H1 (cell line): ENCODE measurements around the gene SPRED1. TPM values are rescaled to one million over a fixed set of nuclear protein-coding genes. Genes with fewer than 3 reads are reported as not detected.

Experiments
- CTCF ChIA-PET: fragments of 300-600 bp; sonication (Branson Sonifier 250); formaldehyde crosslinking; loops from one replicate; lab custom pipeline; 2021; ENCODE audit not compliant: partially characterized antibody; lab: Charles Lee
- POLR2A ChIA-PET: fragments of 300-600 bp; sonication (Branson Sonifier 250); formaldehyde crosslinking; loops from one replicate; lab custom pipeline; 2021; ENCODE audit warnings: inconsistent platforms; ENCODE audit not compliant: partially characterized antibody; lab: Charles Lee
- DNase-seq, 2 experiments: peaks; one replicate each; pipeline versions ENCODE4 v3.0.0 to v3.0.0-alpha.2; 2010 to 2022; ENCODE audit warnings: low spot score in 2 of 2, low read depth in 1 of 2, mixed read lengths in 1 of 2
- FAIRE-seq: peaks from 2 replicates; lab custom pipeline; 2011; peaks lifted over from hg19 to GRCh38; lab: Jason Lieb, UNC
- H2AFZ ChIP-seq: 2 replicates; pipeline ENCODE4 v1.8.1; 2012; ENCODE audit warnings: low read length, inconsistent platforms
- H2AK5ac ChIP-seq: 2 replicates; pipeline ENCODE4 v1.6.1; 2013; ENCODE audit warnings: low read depth, low read length
- H2BK120ac ChIP-seq: replicated peaks from 2 replicates; pipeline ENCODE3; 2013; ENCODE audit warnings: low read depth, low read length, inconsistent platforms
- H2BK12ac ChIP-seq: 2 replicates; pipeline ENCODE4 v1.6.1; 2013; ENCODE audit warnings: low read depth, low read length
- H2BK15ac ChIP-seq: 2 replicates; pipeline ENCODE4 v1.6.1; 2013; ENCODE audit warnings: low read length
- H2BK20ac ChIP-seq: 2 replicates; pipeline ENCODE4 v1.6.1; 2013; ENCODE audit warnings: low read length
- H2BK5ac ChIP-seq: 2 replicates; pipeline ENCODE4 v1.6.1; 2013; ENCODE audit warnings: low read depth, low read length
- H3K14ac ChIP-seq: 2 replicates; pipeline ENCODE4 v1.6.1; 2013; ENCODE audit warnings: inconsistent platforms; ENCODE audit not compliant: insufficient read length
- H3K18ac ChIP-seq: 2 replicates; pipeline ENCODE4 v1.6.1; 2013; ENCODE audit warnings: low read length; ENCODE audit errors: extremely low read depth
- H3K23ac ChIP-seq: 2 replicates; pipeline ENCODE4 v1.6.1; 2013; ENCODE audit warnings: inconsistent platforms; ENCODE audit not compliant: insufficient read length
- H3K23me2 ChIP-seq: 2 replicates; pipeline ENCODE4 v1.6.1; 2013; ENCODE audit warnings: low read depth, low read length
- H3K27ac ChIP-seq: 2 replicates; pipeline ENCODE4 v1.6.1; 2011; ENCODE audit warnings: low read depth, low read length, inconsistent platforms
- H3K27me3 ChIP-seq, 4 experiments: replicated peaks in 1 of 4; 1 replicate in 1 of 4; 2 replicates in 3 of 4; pipeline versions ENCODE4 v1.6.1 to v1.8.1; 2011 to 2013; ENCODE audit warnings: low read length in 3 of 4, mild to moderate bottlenecking in 3 of 4, inconsistent platforms in 2 of 4, mixed read lengths in 2 of 4, moderate library complexity in 1 of 4; ENCODE audit not compliant: control insufficient read depth in 3 of 4, insufficient read depth in 3 of 4; ENCODE audit errors: extremely low read depth in 1 of 4
- H3K36me3 ChIP-seq, 4 experiments: 2 replicates each; pipeline versions ENCODE4 v1.6.1 to v1.8.1; 2011 to 2013; ENCODE audit warnings: mild to moderate bottlenecking in 4 of 4, low read length in 3 of 4, moderate library complexity in 2 of 4, control low read depth in 1 of 4, inconsistent platforms in 1 of 4; ENCODE audit not compliant: insufficient read depth in 4 of 4, control insufficient read depth in 2 of 4
- H3K4ac ChIP-seq: replicated peaks from 2 replicates; pipeline ENCODE3; 2013; ENCODE audit warnings: low read length, low read depth, mixed read lengths, inconsistent platforms; ENCODE audit not compliant: insufficient read length
- H3K4me1 ChIP-seq, 4 experiments: replicated peaks in 1 of 4; 1 replicate in 1 of 4; 2 replicates in 3 of 4; pipeline versions ENCODE4 v1.6.1 to v1.8.1; 2011 to 2013; ENCODE audit warnings: low read length in 3 of 4, inconsistent platforms in 2 of 4, mixed read lengths in 1 of 4; ENCODE audit not compliant: insufficient read depth in 4 of 4, control insufficient read depth in 3 of 4
- H3K4me2 ChIP-seq, 2 experiments: 2 replicates each; pipeline versions ENCODE4 v1.6.1 to v1.8.1; 2011 to 2013; ENCODE audit warnings: low read depth in 2 of 2, low read length in 2 of 2, control low read depth in 1 of 2, inconsistent platforms in 1 of 2, mild to moderate bottlenecking in 1 of 2; ENCODE audit not compliant: insufficient read depth in 1 of 2
- H3K4me3 ChIP-seq, 4 experiments: fragments of 200-600, 300-600 bp in 1 of 4; sonication (generic), shearing (Covaris generic), sonication (Bioruptor Twin) in 1 of 4; 2 replicates each; pipeline versions ENCODE4 v1.5.1 to v1.8.1; 2011 to 2016; ENCODE audit warnings: low read length in 4 of 4, low read depth in 3 of 4, control low read depth in 2 of 4, inconsistent platforms in 2 of 4, mild to moderate bottlenecking in 2 of 4, mixed read lengths in 1 of 4, moderate library complexity in 1 of 4; ENCODE audit not compliant: insufficient read depth in 2 of 4; ENCODE audit errors: extremely low read depth in 1 of 4
- H3K56ac ChIP-seq: replicated peaks from 2 replicates; pipeline ENCODE3; 2013; ENCODE audit warnings: low read depth, mild to moderate bottlenecking, mixed read lengths, low read length, inconsistent platforms; ENCODE audit not compliant: insufficient read length
- H3K79me1 ChIP-seq: 2 replicates; pipeline ENCODE4 v1.6.1; 2013; ENCODE audit warnings: low read depth, low read length, control low read depth
- H3K79me2 ChIP-seq, 2 experiments: 2 replicates each; pipeline versions ENCODE4 v1.6.1 to v1.8.1; 2012 to 2013; ENCODE audit warnings: low read length in 2 of 2, mild to moderate bottlenecking in 2 of 2, inconsistent platforms in 1 of 2; ENCODE audit not compliant: insufficient read depth in 2 of 2, control insufficient read depth in 1 of 2
- H3K9ac ChIP-seq, 4 experiments: replicated peaks in 1 of 4; 1 replicate in 1 of 4; 2 replicates in 3 of 4; pipeline versions ENCODE4 v1.6.1 to v1.8.1; 2011 to 2013; ENCODE audit warnings: low read depth in 3 of 4, low read length in 3 of 4, control low read depth in 2 of 4, mild to moderate bottlenecking in 2 of 4, moderate library complexity in 2 of 4, inconsistent platforms in 1 of 4; ENCODE audit errors: extremely low read depth in 1 of 4
- H3K9me3 ChIP-seq, 2 experiments: 2 replicates each; pipeline versions ENCODE4 v1.6.1 to v1.8.1; 2012 to 2013; ENCODE audit warnings: mild to moderate bottlenecking in 2 of 2, moderate library complexity in 2 of 2, control low read depth in 1 of 2, inconsistent platforms in 1 of 2, low read depth in 1 of 2, low read length in 1 of 2, mixed read lengths in 1 of 2; ENCODE audit not compliant: insufficient read depth in 2 of 2
- H4K20me1 ChIP-seq, 2 experiments: replicated peaks in 1 of 2; 2 replicates each; pipeline versions ENCODE3 to v1.8.1; 2011 to 2013; ENCODE audit warnings: inconsistent platforms in 2 of 2, low read length in 2 of 2, mild to moderate bottlenecking in 1 of 2; ENCODE audit not compliant: insufficient read depth in 2 of 2, control insufficient read depth in 1 of 2
- H4K5ac ChIP-seq: 2 replicates; pipeline ENCODE4 v1.6.1; 2013; ENCODE audit warnings: low read length, low read depth, mixed read lengths, inconsistent platforms; ENCODE audit not compliant: insufficient read length
- H4K8ac ChIP-seq: 2 replicates; pipeline ENCODE4 v1.8.0; 2013; ENCODE audit warnings: mild to moderate bottlenecking, moderate library complexity, low read length, inconsistent platforms; ENCODE audit not compliant: insufficient read depth; ENCODE audit errors: extremely low read depth
- H4K91ac ChIP-seq: replicated peaks from 2 replicates; pipeline ENCODE3; 2013; ENCODE audit warnings: low read length, mixed read lengths, inconsistent platforms; ENCODE audit not compliant: insufficient read length
- BCL11A ChIP-seq, 2 experiments: IDR thresholded peaks; one replicate each; pipeline ENCODE4 v1.6.1; 2011; ENCODE audit warnings: low read depth in 2 of 2, low read length in 2 of 2, mild to moderate bottlenecking in 2 of 2
- BRCA1 ChIP-seq: IDR thresholded peaks from 2 replicates; pipeline ENCODE4 v1.6.1; 2012; ENCODE audit warnings: low read depth, low read length, improper control_type of control experiment
- CBX5 ChIP-seq: fragments of 300-800, 300-1000 bp; sonication (generic); IDR thresholded peaks from 2 replicates; pipeline ENCODE4 v1.7.1; 2016; ENCODE audit warnings: antibody characterized with exemption, low read length, low read depth
- CBX8 ChIP-seq: fragments of 300-800, 300-1000 bp; sonication (generic); IDR thresholded peaks from 2 replicates; pipeline ENCODE4 v1.7.1; 2016; ENCODE audit warnings: low read depth, low read length, borderline replicate concordance
- CREB1 ChIP-seq: IDR thresholded peaks from 2 replicates; pipeline ENCODE4 v1.6.1; 2012; ENCODE audit warnings: inconsistent platforms
- EP300 ChIP-seq, 2 experiments: IDR thresholded peaks; 1 replicate in 1 of 2; 2 replicates in 1 of 2; pipeline ENCODE4 v1.6.1; 2011 to 2012; ENCODE audit warnings: low read depth in 2 of 2, low read length in 2 of 2, mild to moderate bottlenecking in 2 of 2, borderline replicate concordance in 1 of 2, inconsistent platforms in 1 of 2, moderate library complexity in 1 of 2
- GTF2F1 ChIP-seq: IDR thresholded peaks from 2 replicates; pipeline ENCODE4 v1.6.1; 2012; ENCODE audit warnings: low read depth, low read length, improper control_type of control experiment, borderline replicate concordance
- JUN ChIP-seq: IDR thresholded peaks from 2 replicates; pipeline ENCODE4 v1.6.1; 2011; ENCODE audit warnings: low read depth, mild to moderate bottlenecking, improper control_type of control experiment, low read length
- JUND ChIP-seq: IDR thresholded peaks from 2 replicates; pipeline ENCODE4 v1.6.1; 2011; ENCODE audit warnings: mild to moderate bottlenecking, improper control_type of control experiment, low read length
- KDM5A ChIP-seq: fragments of 200-600 bp; IDR thresholded peaks from 2 replicates; pipeline ENCODE4 v1.7.1; 2012; ENCODE audit warnings: mild to moderate bottlenecking, low read length, inconsistent platforms, mixed read lengths
- NANOG ChIP-seq: IDR thresholded peaks from 2 replicates; pipeline ENCODE4 v1.6.1; 2011; ENCODE audit warnings: low read length, low read depth, mild to moderate bottlenecking, inconsistent platforms; ENCODE audit not compliant: insufficient read depth, poor library complexity, severe bottlenecking
- POLR2AphosphoS5 ChIP-seq: IDR thresholded peaks from 2 replicates; pipeline ENCODE4 v1.6.1; 2011; ENCODE audit warnings: low read depth, low read length
- SIRT6 ChIP-seq: IDR thresholded peaks from one replicate; pipeline ENCODE4 v1.7.1; 2012; ENCODE audit warnings: low read length, inconsistent platforms
- SP1 ChIP-seq: IDR thresholded peaks from 2 replicates; pipeline ENCODE4 v1.6.1; 2011; ENCODE audit warnings: low read depth, low read length
- SP4 ChIP-seq: IDR thresholded peaks from 2 replicates; pipeline ENCODE4 v1.6.1; 2012; ENCODE audit warnings: low read length, inconsistent platforms
- WGBS, 2 experiments: shearing (Covaris generic) in 1 of 2; methylation state at CpG; one replicate each; pipeline versions ENCODE4 v1.1.6 to v1.1.7; 2013 to 2015; ENCODE audit warnings: low lambda C conversion rate in 2 of 2, mixed read lengths in 2 of 2, inconsistent platforms in 1 of 2, low coverage in 1 of 2, missing lambda C conversion rate in 1 of 2; ENCODE audit not compliant: insufficient replicate concordance in 2 of 2, insufficient coverage in 1 of 2, insufficient read length in 1 of 2; ENCODE audit errors: extremely low coverage in 1 of 2, missing lambda C conversion rate in 1 of 2; 5-methylcytosine and 5-hydroxymethylcytosine counted together
- polyA plus RNA-seq, 7 experiments: library from polyadenylated mRNA; depleted of rRNA in 3 of 7; stranded (reverse) in 5 of 7; unstranded in 2 of 7; fragments of >200 nt in 5 of 7; fragments of 200-250 nt in 2 of 7; gene quantifications; 1 replicate in 5 of 7; 2 replicates in 1 of 7; 4 replicates in 1 of 7; pipeline versions ENCODE4 v1.2.1 to v1.2.3, GENCODE V29; 2011 to 2013; ENCODE audit warnings: missing spikeins in 2 of 7, mixed read lengths in 2 of 7
- total RNA-seq: library from RNA; stranded (reverse); fragmentation: NEBNext Ultra II Directional; extraction: Animal tissue kit (Norgen Biotek cat#: 25700); gene quantifications from 2 replicates; pipeline ENCODE4 v1.2.1, GENCODE V29; 2021
- TF ChIP-seq, protein P1 (sequence below): IDR thresholded peaks from 2 replicates; pipeline ENCODE4 v1.6.1; 2012; ENCODE audit warnings: inconsistent platforms

The SPRED1 gene
- total and polyA plus RNA-seq, 2 of the 8 experiments (the other 6 are each of a cell fraction or from before 2014, with no cell fraction given), result 5.5 to 30.3 TPM

GRCh38 chr15:38281031-38281430 lies 28.4 kb downstream of the SPRED1 start:
- H3K79me2 ChIP-seq, result peaks cover 9 to 100% of the 10 kb centered on the region in 2 experiments
- H3K14ac ChIP-seq, result no peak overlapping the region
- H2BK5ac ChIP-seq, result no peak overlapping the region
- no peak overlapping the region for H3K56ac ChIP-seq
- H2BK120ac ChIP-seq, result no peak overlapping the region
- no peak overlapping the region for H2AK5ac ChIP-seq
- H3K4ac ChIP-seq, result no peak overlapping the region
- H3K79me1 ChIP-seq, result peaks cover 4% of the 10 kb centered on the region; the same call in 1 of the 2 replicates
- H3K27me3 ChIP-seq, result no peaks in the 10 kb centered on the region
- no peak overlapping the region for H2BK20ac ChIP-seq
- H2BK15ac ChIP-seq, result no peak overlapping the region
- POLR2A ChIA-PET, result interaction anchor here (1.7 kb wide), 1 partner anchor 29 kb away, joined by 9 read pairs; the partner anchor contains the start of gene SPRED1
- no peak overlapping the region for H3K9ac ChIP-seq
- CTCF ChIA-PET, result interaction anchor here (0.7 kb wide), 1 partner anchor 127 kb away, joined by 4 read pairs; no protein-coding TSS in a partner anchor
- DNase-seq (no peak), FAIRE-seq (no peak)
- H3K4me2 ChIP-seq, result no peak overlapping the region
- H4K20me1 ChIP-seq, result peaks cover 24 to 26% of the 10 kb centered on the region in 2 experiments
- no peak overlapping the region for H4K5ac ChIP-seq
- H4K8ac ChIP-seq, result no peak overlapping the region
- no peak overlapping the region for H3K27ac ChIP-seq
- H3K23ac ChIP-seq, result no peak overlapping the region
- no peak overlapping the region for H2AFZ ChIP-seq
- H3K4me1 ChIP-seq, result no peaks in the 10 kb centered on the region
- H3K23me2 ChIP-seq, result no peaks in the 10 kb centered on the region
- no peak overlapping the region for H3K18ac ChIP-seq
- no peak overlapping the region for H2BK12ac ChIP-seq
- 92% methylated on average over 1 of the region's 1 CpG; no CpG with 5 or more reads in 1 of the 2 experiments for WGBS, 2 experiments
- no peak overlapping the region for H4K91ac ChIP-seq
- no peaks in the 10 kb centered on the region for H3K36me3 ChIP-seq
- no peak overlapping the region for H3K4me3 ChIP-seq
- H3K9me3 ChIP-seq, result no peaks in the 10 kb centered on the region
- TF ChIP-seq NANOG (no peak), CBX5 (no peak), KDM5A (no peak), SP1 (no peak), SP4 (no peak), BRCA1 (no peak), POLR2AphosphoS5 (no peak), JUN (no peak), CBX8 (no peak), GTF2F1 (no peak), EP300 (IDR thresholded peaks at IDR 0.05; ENCODE audit: borderline replicate concordance in 1 of 2, low read depth in 2 of 2, low read length in 2 of 2) (no peak), JUND (no peak), BCL11A (IDR thresholded peaks at IDR 0.05; ENCODE audit: low read depth in 2 of 2, low read length in 2 of 2) (no peak), CREB1 (no peak), SIRT6 (no peak)
- TF ChIP-seq, protein P1, sequence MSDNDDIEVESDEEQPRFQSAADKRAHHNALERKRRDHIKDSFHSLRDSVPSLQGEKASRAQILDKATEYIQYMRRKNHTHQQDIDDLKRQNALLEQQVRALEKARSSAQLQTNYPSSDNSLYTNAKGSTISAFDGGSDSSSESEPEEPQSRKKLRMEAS, result no peak
